AG09309 (cell line): ENCODE results near the gene LMNTD1.

Source experiments
- DNase-seq: peaks from one replicate; pipeline ENCODE4 v3.0.0-alpha.2; 2010; ENCODE audit warnings: low read depth
- H3K4me3 ChIP-seq: 2 replicates; pipeline ENCODE4 v1.5.1; 2011; ENCODE audit warnings: mild to moderate bottlenecking, low read depth, low read length, moderate library complexity; ENCODE audit not compliant: control insufficient read depth
- CTCF ChIP-seq: IDR thresholded peaks from 2 replicates; pipeline ENCODE4 v1.5.1; 2011; ENCODE audit warnings: mild to moderate bottlenecking, low read depth, low read length, inconsistent platforms; ENCODE audit not compliant: insufficient read depth, control insufficient read depth; ENCODE audit errors: missing control alignments

The LMNTD1 gene

GRCh38 chr12:25482625-25483024, 70.5 kb downstream of the LMNTD1 start:
- DNase-seq = no peak
- no peak for TF ChIP-seq CTCF
- H3K4me3 ChIP-seq = no peak overlapping the region

- no peak for DNase-seq
- no peak overlapping the region for H3K4me3 ChIP-seq
- TF ChIP-seq CTCF = no peak
Measured at GRCh38 chr12:25480145-25480544, 72.9 kb downstream of the LMNTD1 start.

- no peak for TF ChIP-seq CTCF
- DNase-seq = no peak
- no peak overlapping the region for H3K4me3 ChIP-seq
Measured at GRCh38 chr12:25477217-25477616, 75.9 kb downstream of the LMNTD1 start.

GRCh38 chr12:25472453-25472852, 80.6 kb downstream of the LMNTD1 start:
- no peak overlapping the region for H3K4me3 ChIP-seq
- no peak for TF ChIP-seq CTCF
- DNase-seq = no peak

GRCh38 chr12:25469861-25470260, 83.2 kb downstream of the LMNTD1 start:
- DNase-seq = no peak
- no peak for TF ChIP-seq CTCF
- no peak overlapping the region for H3K4me3 ChIP-seq

GRCh38 chr12:25469368-25469767, 83.7 kb downstream of the LMNTD1 start:
- no peak for DNase-seq
- H3K4me3 ChIP-seq = no peak overlapping the region
- no peak for TF ChIP-seq CTCF

- TF ChIP-seq CTCF = no peak
- no peak for DNase-seq
- H3K4me3 ChIP-seq = no peak overlapping the region
Measured at GRCh38 chr12:25463521-25463920, 89.6 kb downstream of the LMNTD1 start.
